GM23248 (cell line): ENCODE data around the gene FGGY.

Source experiments
- EZH2 ChIP-seq: fragments of 200-600 bp; sonication (generic); IDR thresholded peaks from 2 replicates; pipeline ENCODE4 v1.6.1; 2018; ENCODE audit warnings: antibody characterized with exemption, mild to moderate bottlenecking; ENCODE audit not compliant: insufficient read depth, poor library complexity, severe bottlenecking
- EZH2phosphoT487 ChIP-seq: fragments of 200-600 bp; sonication (generic); IDR thresholded peaks from 2 replicates; pipeline ENCODE4 v1.6.1; 2018; ENCODE audit warnings: antibody characterized with exemption, moderate library complexity, mild to moderate bottlenecking, low read depth; ENCODE audit not compliant: insufficient read depth

DNA sequence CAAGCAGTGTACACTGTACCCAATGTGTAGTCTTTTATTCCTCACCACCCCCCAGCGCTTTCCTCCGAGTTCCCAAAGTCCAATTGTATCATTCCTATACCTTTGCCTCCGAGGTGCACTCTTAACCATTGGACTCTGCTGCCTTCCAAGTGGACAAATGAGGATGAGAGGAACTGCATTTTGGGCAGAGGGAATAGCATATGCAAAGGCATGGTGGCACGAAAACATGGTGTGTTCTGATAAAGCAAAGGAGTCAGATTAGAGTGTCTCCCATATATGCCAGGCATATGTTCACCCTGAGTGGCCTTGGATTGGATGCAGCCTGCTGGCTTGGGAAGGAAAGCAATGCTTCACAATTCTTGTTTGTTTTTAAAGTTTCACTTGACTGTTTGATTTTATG lies 25.5 kb downstream of the FGGY start:
- TF ChIP-seq EZH2phosphoT487, result no peak
- TF ChIP-seq EZH2, result no peak
